GM19043 (cell line): ENCODE measurements around the gene CHRM5.
"Not testable (repeated sequence)": the region's sequence is repeated elsewhere in the genome, so short reads cannot be mapped to it uniquely, and the experiment has no call there.

ENCODE experiments used
- ATAC-seq: cut with Tn5 transposase; IDR thresholded peaks from one replicate; pipeline ENCODE4 v1.9.1; 2021; ENCODE audit warnings: low read depth; ENCODE audit not compliant: unreplicated experiment

Gene CHRM5

DNA sequence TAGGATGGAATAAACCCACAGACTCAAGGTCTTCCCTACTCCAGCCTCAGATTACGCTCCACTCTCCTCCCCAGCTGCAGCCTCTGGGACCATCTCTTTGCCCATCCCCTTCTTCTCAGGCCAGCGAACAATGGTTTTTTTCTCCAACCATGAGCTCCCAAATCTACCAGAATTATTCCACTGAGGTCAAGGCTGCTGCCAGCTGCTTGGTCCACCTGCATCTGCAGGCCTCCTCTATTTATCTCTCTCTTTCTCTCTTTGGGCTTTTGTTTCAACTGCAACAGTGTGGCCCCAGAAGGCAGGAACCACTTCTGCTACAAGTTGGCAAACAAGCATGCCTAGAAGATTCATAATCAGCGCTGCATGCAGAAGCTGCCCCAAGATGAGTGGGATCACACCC is 19.1 kb downstream of the CHRM5 start:
- ATAC-seq: no peak

DNA sequence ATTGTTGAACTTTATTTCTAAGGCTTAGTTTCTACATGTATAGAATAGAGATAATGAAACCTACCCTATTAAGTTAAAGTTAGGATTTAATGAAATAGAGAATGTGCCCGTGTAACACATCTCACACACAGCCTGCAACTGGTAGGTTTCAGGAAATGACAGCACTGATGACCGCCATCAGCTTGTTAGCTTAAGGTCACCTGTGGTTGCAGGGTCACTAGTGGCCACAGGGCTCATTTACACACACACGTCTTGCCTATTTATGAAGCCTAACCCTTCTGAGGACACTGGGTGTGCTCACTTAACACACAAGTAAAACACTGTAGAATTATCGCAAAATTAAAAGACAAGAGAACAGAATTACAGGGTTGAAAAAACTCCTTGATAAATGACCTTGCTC is 20.1 kb downstream of the CHRM5 start:
- ATAC-seq: no peak

DNA sequence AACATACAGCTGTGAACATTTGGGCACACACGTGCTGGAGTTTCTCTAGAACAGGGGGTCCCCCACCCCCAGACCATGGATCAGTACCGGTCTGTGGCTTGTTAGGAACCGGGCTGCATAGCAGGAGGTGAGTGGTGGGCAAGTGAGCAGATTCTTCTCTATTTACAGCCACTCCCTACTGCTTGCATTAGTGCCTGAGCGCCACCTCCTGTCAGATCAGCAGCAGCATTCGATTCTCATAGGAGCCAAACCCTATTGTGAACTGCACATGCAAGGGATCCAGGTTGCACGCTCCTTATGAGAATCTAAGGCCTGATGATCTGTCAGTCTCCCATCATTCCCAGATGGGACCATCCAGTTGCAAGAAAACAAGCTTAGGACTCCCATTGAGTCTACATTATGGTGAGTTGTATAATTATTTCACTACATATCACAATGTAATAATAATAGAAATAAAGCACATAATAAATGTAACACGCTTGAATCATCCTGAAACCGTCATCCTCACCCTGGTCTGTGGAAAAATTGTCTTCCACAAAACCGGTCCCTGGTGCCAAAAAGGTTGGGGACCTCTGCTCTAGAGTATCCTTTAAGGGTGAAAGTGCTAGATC is 25.8 kb downstream of the CHRM5 start:
- no peak for ATAC-seq

DNA sequence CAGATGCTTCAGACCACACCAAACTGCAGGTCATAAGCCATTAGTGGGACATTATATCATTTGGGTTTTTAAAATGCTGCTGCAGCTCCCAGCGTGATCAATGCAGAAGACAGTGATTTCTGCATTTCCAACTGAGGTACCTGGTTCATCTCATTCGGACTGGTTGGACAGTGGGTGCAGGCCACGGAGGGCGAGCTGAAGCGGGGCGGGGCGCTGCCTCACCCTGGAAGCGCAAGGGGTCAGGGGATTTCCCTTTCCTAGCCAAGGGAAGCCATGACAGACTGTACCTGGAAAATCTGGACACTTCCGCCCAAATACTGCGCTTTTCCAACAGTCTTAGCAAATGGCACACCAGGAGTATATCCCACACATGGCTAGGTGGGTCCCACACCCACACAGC is 27.4 kb downstream of the CHRM5 start:
- ATAC-seq: not testable (repeated sequence)

DNA sequence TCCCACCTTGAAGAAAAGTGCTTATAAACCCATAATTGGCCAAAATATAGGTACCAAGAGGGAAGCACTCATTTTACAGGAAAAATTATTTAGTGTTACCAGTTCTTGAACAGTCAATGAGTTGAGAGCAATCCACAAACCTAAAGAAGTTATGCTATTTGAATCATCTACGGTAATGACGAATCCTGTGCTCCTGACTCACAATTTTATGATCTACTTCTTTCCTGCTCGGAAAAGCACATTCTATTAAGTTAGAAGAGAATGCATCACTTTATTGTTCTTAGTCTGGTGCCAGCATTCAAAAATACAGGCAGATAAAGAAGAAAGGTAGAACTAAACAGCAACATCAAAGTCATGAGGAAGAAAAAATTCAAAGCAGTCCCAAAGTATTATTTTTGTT is 33.2 kb downstream of the CHRM5 start:
- no peak for ATAC-seq

DNA sequence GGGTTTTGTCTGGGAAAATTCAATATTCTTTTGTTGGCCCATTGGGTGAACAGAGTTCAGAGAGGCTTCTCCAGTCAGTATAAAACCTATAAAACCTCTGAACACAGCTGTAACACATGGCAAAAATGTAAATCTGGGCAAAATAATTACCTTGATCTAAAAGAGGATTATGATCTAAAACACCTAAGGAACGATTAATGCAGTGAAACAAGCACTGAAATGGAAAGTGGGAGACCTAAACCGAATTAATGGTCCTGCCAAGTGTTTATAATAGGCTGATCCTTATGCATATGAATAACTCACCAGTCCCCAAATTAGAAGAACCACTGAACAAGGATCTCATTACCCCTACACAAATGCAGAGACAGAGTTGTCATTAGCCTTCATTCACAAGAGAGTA is 38.1 kb downstream of the CHRM5 start:
- ATAC-seq: no peak

DNA sequence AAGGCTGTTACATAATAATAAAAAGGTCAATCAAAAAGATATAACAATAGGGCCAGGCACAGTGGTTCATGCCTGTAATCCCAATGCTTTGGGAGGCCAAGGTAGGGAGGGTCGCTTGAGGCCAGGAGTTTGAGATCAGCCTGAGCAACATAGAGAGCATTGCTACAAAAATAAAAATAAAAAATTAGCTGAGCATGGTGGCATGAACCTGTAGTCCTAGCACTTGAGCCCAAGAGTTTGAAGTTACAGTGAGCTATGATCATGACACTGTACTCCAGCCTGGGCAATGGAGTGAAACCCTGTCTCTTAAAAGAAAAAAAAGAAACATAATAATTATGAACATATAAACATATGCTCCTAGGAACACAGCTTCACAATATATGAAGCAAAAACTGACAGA is 41.4 kb downstream of the CHRM5 start:
- no peak for ATAC-seq

DNA sequence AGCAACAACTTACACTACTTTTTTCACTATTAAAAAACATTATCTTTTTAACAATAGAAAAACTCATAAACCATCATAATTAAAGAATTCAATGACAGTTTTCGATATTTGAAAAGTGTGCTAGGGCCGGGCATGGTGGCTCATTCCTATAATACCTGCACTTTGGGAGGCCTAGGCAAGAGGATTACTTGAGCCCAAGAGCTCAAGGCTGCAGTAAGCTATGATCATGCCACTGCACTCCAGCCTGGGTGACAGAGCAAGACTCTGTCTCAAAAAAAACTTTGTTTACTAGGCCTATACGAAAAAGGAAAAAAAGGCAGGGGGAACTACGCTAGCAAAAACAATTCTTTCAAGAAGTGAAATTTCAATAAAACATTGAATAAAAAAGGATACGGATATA is 42.6 kb downstream of the CHRM5 start:
- no peak for ATAC-seq

DNA sequence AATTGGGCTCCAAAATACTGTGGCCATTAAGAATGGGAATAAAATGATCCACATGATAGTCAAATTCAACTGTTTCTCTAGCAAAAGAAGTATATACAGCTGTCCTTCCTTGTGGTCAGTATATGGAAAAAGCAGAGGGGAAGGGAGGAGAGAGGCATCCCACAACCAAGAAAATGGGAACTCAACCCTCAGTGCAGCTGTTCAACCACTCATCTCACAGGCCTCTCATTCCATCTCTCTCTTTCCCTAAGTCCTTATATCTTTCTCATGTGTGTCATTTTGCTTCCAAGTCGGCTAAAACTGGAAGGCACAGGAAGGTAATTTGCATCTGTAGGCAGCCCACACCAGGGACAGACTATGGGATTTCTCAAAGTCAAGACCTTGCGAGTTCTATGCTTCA is 43.2 kb downstream of the CHRM5 start:
- ATAC-seq: no peak

DNA sequence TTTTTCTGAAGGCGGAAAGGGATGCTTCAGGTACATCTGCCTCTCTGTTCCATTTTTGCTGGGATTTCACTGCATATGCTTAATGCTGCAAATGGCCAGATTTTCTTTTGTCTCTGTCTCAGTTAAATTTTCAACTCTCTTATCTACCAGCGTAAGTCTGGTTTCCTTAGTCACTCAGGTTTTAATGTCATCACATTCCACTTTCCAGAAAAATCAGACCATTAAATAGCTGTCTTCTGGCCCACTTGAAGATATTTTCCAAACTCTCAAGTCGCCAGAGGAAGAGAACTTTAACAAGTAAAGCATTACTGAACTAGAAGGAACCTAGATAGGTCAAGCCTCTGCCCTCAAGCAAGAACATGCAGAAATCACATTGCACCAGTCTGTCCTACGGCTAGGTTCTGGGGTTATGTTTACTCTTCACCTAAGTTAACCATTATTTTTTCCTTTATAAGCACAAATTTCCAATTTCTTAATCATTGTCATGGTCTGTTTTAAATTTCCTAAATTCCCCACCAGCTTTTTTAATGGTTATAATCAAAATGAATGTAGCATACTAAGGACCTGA is 44.2 kb downstream of the CHRM5 start:
- no peak for ATAC-seq

DNA sequence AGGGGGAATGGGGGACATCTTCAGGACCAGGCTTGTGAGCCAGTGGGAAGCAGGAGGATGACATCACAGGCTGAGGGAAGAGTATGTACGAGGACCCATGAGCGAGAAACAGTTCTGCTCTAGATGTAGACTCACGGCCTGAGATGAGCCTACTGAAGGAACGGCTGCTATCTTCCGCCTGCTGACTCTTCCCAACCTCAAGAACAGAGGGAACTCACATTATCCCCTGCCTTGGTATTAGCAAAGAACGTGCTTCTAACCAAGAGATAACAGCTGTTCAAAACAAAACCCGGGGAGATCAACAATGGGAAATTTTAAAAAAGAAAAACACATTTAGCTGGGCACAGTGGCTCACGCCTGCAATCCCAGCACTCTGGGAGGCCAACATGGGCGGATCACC is 45.4 kb downstream of the CHRM5 start:
- ATAC-seq: no peak

DNA sequence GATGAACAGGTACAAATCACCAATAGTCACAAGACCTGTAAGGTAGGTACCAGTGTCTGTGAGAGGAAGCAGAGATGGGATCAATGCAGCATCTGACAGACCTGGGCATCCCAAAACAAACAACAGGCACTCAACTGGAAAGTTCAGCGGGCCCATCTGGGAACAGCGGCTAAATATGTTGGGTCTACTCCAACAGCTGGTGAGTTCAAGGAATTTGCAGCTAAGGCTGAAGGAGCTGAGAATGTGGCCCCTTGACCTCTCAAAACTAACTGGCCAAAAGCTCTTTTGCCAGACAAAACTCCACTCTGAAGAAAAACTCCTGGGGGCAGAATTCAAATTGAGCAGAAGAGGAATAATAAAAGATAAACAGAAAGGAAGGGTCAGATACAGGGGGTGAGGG is 46.3 kb downstream of the CHRM5 start:
- ATAC-seq: no peak

DNA sequence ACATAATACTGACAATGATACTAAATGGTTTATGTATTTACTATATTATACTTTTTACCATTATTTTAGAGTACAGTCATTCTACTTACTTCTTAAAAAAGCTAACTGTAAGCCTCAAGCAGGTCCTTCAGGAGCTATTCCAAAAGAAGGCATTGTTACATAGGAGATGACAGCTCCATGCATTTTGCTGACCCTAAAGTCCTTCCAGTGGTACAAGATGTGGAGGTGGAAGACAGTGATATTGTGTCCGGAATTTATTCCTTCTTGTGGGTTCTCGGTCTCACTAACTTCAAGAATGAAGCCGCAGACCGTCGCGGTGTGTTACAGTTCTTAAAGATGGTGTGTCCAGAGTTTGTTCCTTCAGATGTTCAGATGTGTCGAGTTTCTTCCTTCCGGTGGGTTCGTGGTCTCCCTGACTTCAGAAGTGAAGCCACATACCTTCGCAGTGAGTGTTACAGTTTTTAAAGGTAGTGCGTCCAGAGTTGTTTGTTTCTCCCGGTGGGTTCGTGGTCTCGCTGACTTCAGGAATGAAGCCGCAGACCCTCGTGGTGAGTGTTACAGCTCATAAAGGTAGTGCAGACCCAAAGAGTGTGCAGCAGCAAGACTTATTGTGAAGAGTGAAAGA is 49.8 kb downstream of the CHRM5 start:
- no peak for ATAC-seq

DNA sequence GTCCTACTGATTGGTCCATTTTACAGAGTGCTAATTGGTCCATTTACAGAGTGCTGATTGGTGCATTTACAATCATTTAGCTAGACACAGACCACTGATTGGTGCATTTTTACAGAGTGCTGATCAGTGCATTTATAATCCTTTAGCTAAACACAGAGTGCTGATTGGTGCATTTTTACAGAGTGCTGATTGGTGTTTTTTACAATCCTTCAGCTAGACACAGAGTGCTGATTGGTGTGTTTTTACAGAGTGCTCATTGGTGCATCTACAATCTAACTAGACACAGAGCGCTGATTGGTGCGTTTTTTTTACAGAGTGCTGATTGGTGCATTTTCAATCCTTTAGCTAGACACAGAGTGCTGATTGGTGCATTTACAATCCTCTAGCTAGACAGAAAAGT is 50.4 kb downstream of the CHRM5 start:
- not testable (repeated sequence) for ATAC-seq

DNA sequence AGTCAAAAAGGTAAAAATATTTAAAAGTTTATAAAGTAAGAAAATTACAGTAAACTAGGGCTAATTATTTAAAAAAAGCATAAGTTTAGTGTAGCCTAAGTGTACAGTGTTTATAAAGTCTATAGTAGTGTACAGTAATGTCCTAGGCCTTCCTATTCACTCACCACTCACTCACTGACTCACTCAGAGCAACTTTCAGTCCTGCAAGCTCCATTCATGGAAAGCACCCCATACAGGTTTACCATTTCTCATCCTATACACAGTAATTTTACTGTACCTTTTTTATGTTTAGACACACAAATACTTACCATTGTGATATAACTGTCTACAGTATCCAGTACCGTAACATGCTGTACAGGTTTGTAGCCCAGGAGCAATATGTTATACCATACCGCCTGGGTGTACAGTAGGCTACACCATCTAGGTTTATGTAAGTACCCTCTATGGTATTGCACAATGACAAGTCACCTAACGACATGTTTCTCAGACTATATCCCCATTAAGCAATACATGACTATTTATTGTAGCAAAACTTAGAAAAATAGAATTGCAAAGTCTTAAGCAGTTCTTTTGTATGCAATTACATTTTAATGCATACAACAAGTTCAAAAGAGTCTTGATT is 51.2 kb downstream of the CHRM5 start:
- no peak for ATAC-seq

DNA sequence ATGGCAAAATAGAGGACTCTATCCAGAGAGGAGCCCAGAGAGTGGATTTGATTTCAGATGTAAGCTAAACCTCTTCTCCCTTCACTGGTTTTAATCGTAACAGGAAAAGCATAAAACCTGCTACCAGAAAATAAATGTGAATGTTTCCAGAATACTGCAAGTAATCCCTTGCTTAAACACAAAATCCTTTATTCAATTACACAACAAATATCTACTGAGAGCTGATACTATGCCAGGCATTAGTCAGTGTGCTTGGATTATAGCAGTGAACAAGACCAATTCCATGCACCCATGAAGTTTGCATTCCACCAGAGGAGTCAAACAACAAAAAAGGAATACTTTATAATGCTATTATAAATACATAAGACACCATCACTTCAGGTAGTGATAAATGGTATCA is 55.6 kb downstream of the CHRM5 start:
- no peak for ATAC-seq

DNA sequence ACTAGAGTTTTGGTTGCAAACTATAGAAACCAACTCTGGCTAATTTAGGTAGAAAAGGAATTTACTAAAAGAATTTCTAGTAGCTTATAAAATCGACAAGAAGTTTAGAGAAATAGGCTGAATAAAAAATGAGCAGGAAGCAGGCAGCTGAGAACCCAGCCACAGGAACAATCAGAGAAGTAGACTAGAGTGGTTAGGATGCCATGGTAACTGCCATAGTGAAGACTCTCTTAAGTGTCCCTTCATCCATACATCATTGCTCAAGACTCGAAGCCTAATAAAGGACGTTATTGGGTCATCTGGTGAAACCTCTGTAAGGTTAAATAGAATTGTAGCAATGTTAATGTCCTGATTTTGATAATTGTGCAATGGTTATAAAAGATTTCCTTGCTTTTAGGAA is 57.0 kb downstream of the CHRM5 start:
- ATAC-seq: no peak

DNA sequence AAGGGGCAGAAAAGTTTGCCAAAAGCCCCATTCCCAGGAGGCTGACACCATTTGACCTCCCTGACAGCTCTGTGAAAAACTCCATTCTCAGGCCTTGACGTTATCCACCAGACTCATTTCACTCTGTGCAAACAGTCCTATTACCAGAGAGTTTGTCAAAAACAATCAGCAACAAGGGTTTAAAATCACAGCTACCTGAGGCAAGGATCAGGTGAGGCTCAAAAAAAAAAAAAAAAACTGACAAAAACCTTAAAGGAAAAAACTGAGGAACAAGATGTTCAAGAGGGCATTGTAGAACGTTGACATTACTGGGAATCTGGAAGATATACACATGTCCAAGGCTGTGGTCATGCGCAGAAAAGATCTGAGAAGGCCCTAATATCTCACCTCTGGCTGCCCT is 59.3 kb downstream of the CHRM5 start:
- no peak for ATAC-seq

DNA sequence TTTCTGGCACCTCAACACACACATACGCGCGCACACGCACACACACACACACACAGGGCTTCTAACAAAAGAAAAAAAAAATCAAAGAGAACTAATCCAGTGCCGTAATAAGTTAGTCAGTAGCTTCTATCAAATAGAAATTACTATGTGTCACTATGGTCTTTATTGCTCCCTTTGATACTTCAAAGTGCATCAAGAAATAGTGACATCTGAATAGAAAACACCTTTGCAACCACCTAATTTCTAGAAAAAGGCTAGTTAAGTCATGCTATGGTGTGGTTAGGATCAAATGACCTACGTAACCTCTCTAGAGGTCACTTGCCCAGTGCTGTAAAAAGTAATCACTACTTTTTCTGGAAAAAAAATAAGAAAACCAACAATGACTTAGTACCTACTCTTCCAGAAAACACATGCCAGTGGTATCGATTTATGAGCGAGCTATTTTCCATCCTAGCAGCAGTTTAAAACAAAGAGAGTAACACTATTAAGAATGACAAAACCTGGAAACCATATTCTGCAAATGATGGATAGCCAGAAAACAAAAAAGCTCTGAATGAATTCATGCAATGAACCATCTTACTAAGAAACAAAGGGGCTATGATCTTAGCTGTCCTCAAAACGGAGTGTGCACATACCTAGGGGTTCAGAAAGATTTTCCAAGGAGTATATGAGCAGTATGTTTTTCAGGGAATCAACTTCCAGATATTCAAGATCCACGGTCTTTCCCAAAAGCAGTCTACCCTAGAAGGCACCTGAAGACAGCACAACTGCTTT is 63.9 kb downstream of the CHRM5 start:
- no peak for ATAC-seq

DNA sequence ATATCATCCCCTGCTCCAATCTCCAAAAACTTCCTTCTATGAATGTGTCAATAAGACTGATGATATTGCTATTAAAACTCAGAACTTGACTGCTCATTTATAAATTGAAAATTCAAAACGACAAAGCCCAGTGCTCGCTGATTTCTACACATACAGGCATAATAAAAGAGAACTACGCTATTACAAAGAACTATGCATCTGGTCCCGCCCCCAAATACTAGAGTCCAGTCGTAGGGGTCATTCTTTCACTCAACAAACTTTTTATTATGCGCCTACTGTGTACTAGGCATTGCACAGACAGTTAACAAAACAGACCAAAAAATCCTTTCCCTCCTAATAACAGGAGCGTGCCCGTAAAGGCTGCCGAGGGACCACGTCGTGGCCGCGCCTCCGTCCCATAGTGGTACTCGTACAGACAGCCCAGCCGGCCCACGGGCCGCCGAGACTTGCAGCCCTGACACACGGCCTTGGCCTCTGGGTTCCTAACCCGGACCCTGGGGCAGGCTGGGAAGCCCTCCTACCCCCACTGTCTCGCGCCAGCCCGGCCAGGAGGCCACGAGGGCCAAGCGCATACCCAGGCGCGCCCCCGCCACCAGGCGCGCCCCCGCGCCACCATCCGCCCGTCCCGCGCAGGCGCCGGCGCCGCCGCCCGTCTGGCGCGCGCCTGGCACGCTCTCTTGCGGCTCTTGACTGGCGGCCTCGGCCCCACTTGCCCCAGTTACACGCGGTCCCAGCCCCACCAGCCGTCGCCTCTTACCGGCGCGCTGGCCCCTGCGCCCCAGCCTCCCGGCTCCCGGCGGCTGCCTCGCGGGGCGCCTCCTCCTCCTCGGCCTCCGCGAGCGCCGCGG is 70.0 kb downstream of the CHRM5 start:
- ATAC-seq: peak; percentile 67
